Karpas-422 (cell line): ENCODE measurements around the gene CTNND2. TPM values are rescaled to one million over a fixed set of nuclear protein-coding genes. Genes with fewer than 3 reads are reported as not detected.

ENCODE experiments used
- DNase-seq: peaks from one replicate; pipeline ENCODE4 v3.0.0-alpha.2; 2015
- H2AFZ ChIP-seq: fragments of 200-600 bp; sonication (generic); 2 replicates; pipeline ENCODE4 v1.6.1; 2014; ENCODE audit warnings: antibody characterized with exemption, low read length, mixed read lengths
- H3K27ac ChIP-seq: fragments of 200-600 bp; sonication (generic); 2 replicates; pipeline ENCODE4 v1.5.1; 2014; ENCODE audit warnings: mild to moderate bottlenecking, low read length, moderate library complexity
- H3K27me3 ChIP-seq: fragments of 200-600 bp; sonication (generic); 2 replicates; pipeline ENCODE4 v1.6.1; 2014; ENCODE audit warnings: low read length, mixed read lengths
- H3K36me3 ChIP-seq: fragments of 200-600 bp; sonication (generic); 2 replicates; pipeline ENCODE4 v1.6.1; 2014; ENCODE audit warnings: low read length, mixed read lengths; ENCODE audit not compliant: insufficient read depth
- H3K4me1 ChIP-seq: fragments of 200-600 bp; sonication (generic); 2 replicates; pipeline ENCODE4 v1.6.1; 2014; ENCODE audit warnings: mild to moderate bottlenecking, low read length, mixed read lengths
- H3K4me2 ChIP-seq: fragments of 200-600 bp; sonication (generic); 2 replicates; pipeline ENCODE4 v1.6.1; 2014; ENCODE audit warnings: low read length, low read depth, mild to moderate bottlenecking; ENCODE audit not compliant: poor library complexity, severe bottlenecking
- H3K4me3 ChIP-seq: fragments of 200-600 bp; sonication (generic); 2 replicates; pipeline ENCODE4 v1.5.1; 2014; ENCODE audit warnings: mild to moderate bottlenecking, antibody characterized with exemption, low read length, mixed read lengths
- H3K79me2 ChIP-seq: fragments of 200-600 bp; sonication (generic); 2 replicates; pipeline ENCODE4 v1.6.1; 2014; ENCODE audit warnings: mild to moderate bottlenecking, low read length, mixed read lengths
- H3K9ac ChIP-seq: fragments of 200-600 bp; sonication (generic); 2 replicates; pipeline ENCODE4 v1.6.0; 2014; ENCODE audit warnings: low read length
- H3K9me2 ChIP-seq: fragments of 200-600 bp; sonication (generic), shearing (Covaris generic); replicated peaks from 2 replicates; pipeline ENCODE4 v1.6.0; 2014; ENCODE audit warnings: mild to moderate bottlenecking, low read length, moderate library complexity; ENCODE audit not compliant: insufficient read depth
- H3K9me3 ChIP-seq: fragments of 300-700, 200-600 bp; sonication (generic); 2 replicates; pipeline ENCODE4 v1.6.1; 2014; ENCODE audit warnings: low read length, mixed read lengths
- H4K20me1 ChIP-seq: fragments of 200-600 bp; sonication (generic); 2 replicates; pipeline ENCODE4 v1.6.1; 2014; ENCODE audit warnings: mild to moderate bottlenecking, antibody characterized with exemption, low read length, low read depth; ENCODE audit not compliant: insufficient read depth
- total RNA-seq: library from RNA; depleted of rRNA; stranded (reverse); fragments of >200 nt; shearing (Covaris generic); gene quantifications from 2 replicates; pipeline ENCODE4 v1.2.3, GENCODE V29; 2014; ENCODE audit warnings: low replicate concordance

CTNND2 gene
- total RNA-seq, 1 experiment from 2014 or later = not detected

GRCh38 chr5:11822598-11822997, 81.6 kb downstream of the CTNND2 start:
- H3K27ac ChIP-seq = no peak overlapping the region
- H3K36me3 ChIP-seq = no peaks in the 10 kb centered on the region
- no peak overlapping the region for H3K9ac ChIP-seq

DNA sequence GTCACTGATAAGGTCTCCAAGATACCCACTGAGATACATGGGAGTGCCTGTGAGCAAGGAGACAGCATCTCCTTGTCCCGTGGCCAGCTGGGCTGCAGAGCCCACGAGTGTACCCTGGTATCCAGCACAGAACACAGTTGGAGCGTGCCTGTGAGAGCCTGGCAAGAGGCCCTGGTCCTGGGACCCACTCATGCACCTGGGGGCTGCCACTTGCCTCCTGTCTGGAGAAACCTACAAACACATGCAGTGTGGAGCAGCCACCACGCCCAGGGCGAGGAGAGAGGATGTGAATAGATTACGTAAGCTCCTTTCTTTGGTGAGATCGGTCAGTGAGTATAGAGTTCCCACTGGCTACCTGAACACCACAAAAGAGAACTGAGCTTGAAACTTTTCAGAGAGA, 88.3 kb downstream of the CTNND2 start:
- Histone ChIP-seq H4K20me1 (no peaks in the 10 kb centered on the region), H3K4me3 (no peak overlapping the region), H3K4me1 (no peaks in the 10 kb centered on the region), H3K36me3 (no peaks in the 10 kb centered on the region), H3K27ac (no peak overlapping the region), H3K9me2 (no peaks in the 10 kb centered on the region), H3K27me3 (no peaks in the 10 kb centered on the region), H3K4me2 (no peak overlapping the region), H3K79me2 (no peaks in the 10 kb centered on the region), H3K9me3 (peaks cover 9% of the 10 kb centered on the region), H3K9ac (no peak overlapping the region), H2AFZ (no peak overlapping the region)
- DNase-seq = no peak

More at GRCh38 chr5:11822598-11822997, 81.6 kb downstream of the CTNND2 start:
- H3K9me2 ChIP-seq = no peaks in the 10 kb centered on the region
- H2AFZ ChIP-seq = no peak overlapping the region
- H4K20me1 ChIP-seq = no peaks in the 10 kb centered on the region
- H3K4me2 ChIP-seq = no peak overlapping the region
- no peak overlapping the region for H3K4me3 ChIP-seq
- peaks cover 11% of the 10 kb centered on the region for H3K9me3 ChIP-seq
- no peaks in the 10 kb centered on the region for H3K4me1 ChIP-seq
- H3K79me2 ChIP-seq = no peaks in the 10 kb centered on the region
- H3K27me3 ChIP-seq = no peaks in the 10 kb centered on the region
- DNase-seq = no peak

GRCh38 chr5:11815481-11815880, 88.8 kb downstream of the CTNND2 start:
- Histone ChIP-seq H3K4me1 (no peaks in the 10 kb centered on the region), H3K9ac (no peak overlapping the region), H3K27ac (no peak overlapping the region), H3K79me2 (no peaks in the 10 kb centered on the region), H2AFZ (no peak overlapping the region), H3K27me3 (no peaks in the 10 kb centered on the region), H3K9me2 (no peaks in the 10 kb centered on the region), H3K36me3 (no peaks in the 10 kb centered on the region), H4K20me1 (no peaks in the 10 kb centered on the region), H3K9me3 (peaks cover 9% of the 10 kb centered on the region), H3K4me2 (no peak overlapping the region), H3K4me3 (no peak overlapping the region)
- no peak for DNase-seq

GRCh38 chr5:11814373-11814772, 89.9 kb downstream of the CTNND2 start:
- Histone ChIP-seq H3K27me3 (no peaks in the 10 kb centered on the region), H3K27ac (no peak overlapping the region), H3K4me2 (no peak overlapping the region), H3K9ac (no peak overlapping the region), H3K9me3 (peaks cover 9% of the 10 kb centered on the region), H3K36me3 (no peaks in the 10 kb centered on the region), H3K9me2 (0 out of 2 replicates have a peak, but pooled peaks cover 2% of the 10 kb centered on the region), H4K20me1 (no peaks in the 10 kb centered on the region), H3K4me3 (no peak overlapping the region), H3K79me2 (no peaks in the 10 kb centered on the region), H3K4me1 (no peaks in the 10 kb centered on the region), H2AFZ (no peak overlapping the region)
- no peak for DNase-seq

GRCh38 chr5:11809407-11809806, 94.8 kb downstream of the CTNND2 start:
- Histone ChIP-seq H3K9me3 (peaks cover 20% of the 10 kb centered on the region), H3K9me2 (0 out of 2 replicates have a peak, but pooled peaks cover 2% of the 10 kb centered on the region), H3K9ac (no peak overlapping the region), H3K27ac (no peak overlapping the region), H3K36me3 (no peaks in the 10 kb centered on the region), H2AFZ (no peak overlapping the region), H3K4me1 (no peaks in the 10 kb centered on the region), H3K4me2 (no peak overlapping the region), H3K27me3 (no peaks in the 10 kb centered on the region), H3K4me3 (no peak overlapping the region), H4K20me1 (no peaks in the 10 kb centered on the region), H3K79me2 (no peaks in the 10 kb centered on the region)
- DNase-seq = no peak

DNA sequence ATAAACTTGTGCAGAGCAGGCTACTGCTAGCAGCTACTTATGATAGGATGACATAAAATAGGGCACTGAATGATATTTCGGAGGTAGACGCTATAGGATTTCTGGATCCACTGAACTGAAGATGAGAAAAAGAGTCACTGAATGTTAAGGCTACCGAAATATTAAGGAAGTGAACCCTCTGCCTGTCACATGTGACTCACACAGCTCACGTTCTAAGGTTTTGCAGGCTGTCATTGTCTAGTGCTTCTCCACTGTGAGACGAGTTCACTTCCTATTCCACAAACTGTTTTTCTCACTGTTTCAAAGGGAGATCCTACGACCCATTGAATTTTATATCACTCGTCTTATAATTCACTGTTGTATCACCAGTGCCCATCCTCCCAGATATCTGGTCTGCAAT, 100.8 kb downstream of the CTNND2 start:
- no peaks in the 10 kb centered on the region for H3K9me2 ChIP-seq
- peaks cover 12% of the 10 kb centered on the region for H3K9me3 ChIP-seq
- H3K4me3 ChIP-seq = no peak overlapping the region
- H3K36me3 ChIP-seq = no peaks in the 10 kb centered on the region
- H3K9ac ChIP-seq = no peak overlapping the region
- no peaks in the 10 kb centered on the region for H3K4me1 ChIP-seq
- no peaks in the 10 kb centered on the region for H3K79me2 ChIP-seq
- H3K27ac ChIP-seq = no peak overlapping the region
- H3K4me2 ChIP-seq = no peak overlapping the region
- DNase-seq = no peak
- no peaks in the 10 kb centered on the region for H4K20me1 ChIP-seq
- no peaks in the 10 kb centered on the region for H3K27me3 ChIP-seq
- no peak overlapping the region for H2AFZ ChIP-seq

GRCh38 chr5:11801061-11801460, 103.2 kb downstream of the CTNND2 start:
- H4K20me1 ChIP-seq = no peaks in the 10 kb centered on the region
- no peak overlapping the region for H3K4me3 ChIP-seq
- no peak overlapping the region for H3K9ac ChIP-seq
- peaks cover 11% of the 10 kb centered on the region for H3K9me3 ChIP-seq
- H3K27ac ChIP-seq = no peak overlapping the region
- no peak for DNase-seq
- H3K9me2 ChIP-seq = no peaks in the 10 kb centered on the region
- H3K4me1 ChIP-seq = no peaks in the 10 kb centered on the region
- no peaks in the 10 kb centered on the region for H3K36me3 ChIP-seq
- no peak overlapping the region for H2AFZ ChIP-seq
- no peak overlapping the region for H3K4me2 ChIP-seq
- H3K27me3 ChIP-seq = no peaks in the 10 kb centered on the region
- H3K79me2 ChIP-seq = no peaks in the 10 kb centered on the region

GRCh38 chr5:11797132-11797531, 107.1 kb downstream of the CTNND2 start:
- H4K20me1 ChIP-seq = no peaks in the 10 kb centered on the region
- H2AFZ ChIP-seq = no peak overlapping the region
- H3K27ac ChIP-seq = no peak overlapping the region
- no peaks in the 10 kb centered on the region for H3K27me3 ChIP-seq
- H3K9me2 ChIP-seq = no peaks in the 10 kb centered on the region
- H3K79me2 ChIP-seq = no peaks in the 10 kb centered on the region
- no peaks in the 10 kb centered on the region for H3K36me3 ChIP-seq
- no peak overlapping the region for H3K4me2 ChIP-seq
- peaks cover 22% of the 10 kb centered on the region for H3K9me3 ChIP-seq
- no peak overlapping the region for H3K4me3 ChIP-seq
- H3K9ac ChIP-seq = no peak overlapping the region
- DNase-seq = no peak
- H3K4me1 ChIP-seq = no peaks in the 10 kb centered on the region

DNA sequence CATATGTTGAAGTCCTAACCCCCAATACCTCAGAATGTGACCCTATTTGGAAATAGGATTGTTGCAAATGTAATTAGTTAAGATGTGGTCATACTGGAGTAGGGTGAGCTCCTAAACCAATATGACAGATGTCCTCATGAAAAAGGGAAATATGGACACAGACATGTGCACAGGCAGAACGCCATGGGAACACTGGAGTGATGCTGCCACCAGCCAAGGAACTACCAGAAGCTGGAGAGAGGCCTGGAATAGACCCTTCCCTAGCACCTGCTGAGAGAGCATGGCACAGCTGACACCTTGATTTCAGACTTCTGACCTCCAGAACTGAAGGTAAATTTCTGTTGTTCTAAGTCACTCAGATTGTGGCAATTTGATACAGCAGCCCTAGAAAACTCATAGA, 110.8 kb downstream of the CTNND2 start:
- H4K20me1 ChIP-seq = no peaks in the 10 kb centered on the region
- no peak overlapping the region for H3K4me3 ChIP-seq
- no peak overlapping the region for H3K4me2 ChIP-seq
- DNase-seq = no peak
- H3K4me1 ChIP-seq = no peaks in the 10 kb centered on the region
- H2AFZ ChIP-seq = no peak overlapping the region
- H3K36me3 ChIP-seq = no peaks in the 10 kb centered on the region
- no peak overlapping the region for H3K9ac ChIP-seq
- no peaks in the 10 kb centered on the region for H3K27me3 ChIP-seq
- H3K9me3 ChIP-seq = peaks cover 22% of the 10 kb centered on the region
- H3K27ac ChIP-seq = no peak overlapping the region
- no peaks in the 10 kb centered on the region for H3K79me2 ChIP-seq
- H3K9me2 ChIP-seq = no peaks in the 10 kb centered on the region
